H9 (cell line): ENCODE data around the gene ATRIP. TPM values are rescaled to one million over a fixed set of nuclear protein-coding genes. Genes with fewer than 3 reads are reported as not detected.
A peak's percentile ranks its signal among the peaks of the same experiment; 100 is the strongest.

Source experiments
- DNase-seq: peaks from one replicate; pipeline ENCODE4 v3.0.0-alpha.2; 2017
- H2AFZ ChIP-seq: one replicate; pipeline ENCODE4 v1.6.1; 2013; ENCODE audit warnings: mild to moderate bottlenecking, low read length, control low read depth, moderate library complexity
- H2AK5ac ChIP-seq: 2 replicates; pipeline ENCODE4 v1.6.1; 2013; ENCODE audit warnings: low read length, control low read depth, mixed read lengths; ENCODE audit not compliant: insufficient read length
- H2BK120ac ChIP-seq: one replicate; pipeline ENCODE4 v1.6.1; 2013; ENCODE audit warnings: low read depth, mild to moderate bottlenecking, low read length, control low read depth, inconsistent platforms; ENCODE audit not compliant: poor library complexity, severe bottlenecking
- H2BK12ac ChIP-seq: 2 replicates; pipeline ENCODE4 v1.6.1; 2013; ENCODE audit warnings: low read length, control low read depth, mixed read lengths, low read depth; ENCODE audit not compliant: insufficient read length
- H2BK15ac ChIP-seq: 2 replicates; pipeline ENCODE4 v1.6.1; 2013; ENCODE audit warnings: low read depth, low read length, control low read depth
- H2BK20ac ChIP-seq: one replicate; pipeline ENCODE4 v1.6.1; 2013; ENCODE audit warnings: low read depth, mild to moderate bottlenecking, low read length, control low read depth, inconsistent platforms; ENCODE audit not compliant: poor library complexity, severe bottlenecking
- H2BK5ac ChIP-seq: 2 replicates; pipeline ENCODE4 v1.6.1; 2013; ENCODE audit warnings: low read length, control low read depth, mixed read lengths; ENCODE audit not compliant: insufficient read length
- H3K14ac ChIP-seq: 2 replicates; pipeline ENCODE4 v1.6.1; 2013; ENCODE audit warnings: low read length, control low read depth; ENCODE audit not compliant: insufficient read depth
- H3K18ac ChIP-seq: 2 replicates; pipeline ENCODE4 v1.6.1; 2013; ENCODE audit warnings: low read depth, mild to moderate bottlenecking, mixed read lengths, low read length, control low read depth; ENCODE audit not compliant: insufficient read length
- H3K23ac ChIP-seq: 2 replicates; pipeline ENCODE4 v1.6.1; 2013; ENCODE audit warnings: low read length, control low read depth, mixed read lengths, low read depth; ENCODE audit not compliant: insufficient read length
- H3K23me2 ChIP-seq: 2 replicates; pipeline ENCODE4 v1.6.1; 2013; ENCODE audit warnings: low read depth, mild to moderate bottlenecking, mixed read lengths, low read length, control low read depth; ENCODE audit not compliant: insufficient read length, poor library complexity, severe bottlenecking
- H3K27ac ChIP-seq: 2 replicates; pipeline ENCODE4 v1.5.1; 2013; ENCODE audit warnings: low read length, control low read depth, mixed read lengths, low read depth; ENCODE audit not compliant: insufficient read length
- H3K27me3 ChIP-seq: 2 replicates; pipeline ENCODE4 v1.6.1; 2013; ENCODE audit warnings: low read length, control low read depth, inconsistent platforms; ENCODE audit not compliant: insufficient read depth
- H3K4ac ChIP-seq: 2 replicates; pipeline ENCODE4 v1.6.1; 2013; ENCODE audit warnings: low read depth, mild to moderate bottlenecking, control low read depth, inconsistent platforms, low read length, moderate library complexity
- H3K4me1 ChIP-seq: 2 replicates; pipeline ENCODE4 v1.6.1; 2013; ENCODE audit warnings: low read length, control low read depth, inconsistent platforms; ENCODE audit not compliant: insufficient read depth
- H3K4me2 ChIP-seq: 2 replicates; pipeline ENCODE4 v1.6.1; 2013; ENCODE audit warnings: low read length, control low read depth, mixed read lengths; ENCODE audit not compliant: insufficient read length, insufficient read depth
- H3K56ac ChIP-seq: 2 replicates; pipeline ENCODE4 v1.6.1; 2013; ENCODE audit warnings: low read depth, mild to moderate bottlenecking, mixed read lengths, low read length, control low read depth; ENCODE audit not compliant: insufficient read length
- H3K79me1 ChIP-seq: 2 replicates; pipeline ENCODE4 v1.6.1; 2013; ENCODE audit warnings: low read depth, mild to moderate bottlenecking, moderate library complexity, low read length, control low read depth, inconsistent platforms; ENCODE audit not compliant: insufficient read depth, poor library complexity, severe bottlenecking
- H3K79me2 ChIP-seq: 2 replicates; pipeline ENCODE4 v1.6.1; 2013; ENCODE audit warnings: low read length, control low read depth, inconsistent platforms; ENCODE audit not compliant: insufficient read depth
- H3K9ac ChIP-seq: 2 replicates; pipeline ENCODE4 v1.6.1; 2013; ENCODE audit warnings: low read length, control low read depth, mixed read lengths; ENCODE audit not compliant: insufficient read length; ENCODE audit errors: extremely low read depth
- H3K9me3 ChIP-seq: one replicate; pipeline ENCODE4 v1.6.1; 2013; ENCODE audit warnings: low read depth, low read length, inconsistent platforms; ENCODE audit not compliant: control insufficient read depth
- H3T11ph ChIP-seq: one replicate; pipeline ENCODE4 v1.6.1; 2013; ENCODE audit warnings: mild to moderate bottlenecking, low read length, control low read depth, inconsistent platforms
- H4K20me1 ChIP-seq: one replicate; pipeline ENCODE4 v1.6.1; 2013; ENCODE audit not compliant: control insufficient read depth, insufficient read length, insufficient read depth
- H4K5ac ChIP-seq: 2 replicates; pipeline ENCODE4 v1.6.1; 2013; ENCODE audit warnings: low read depth, mild to moderate bottlenecking, mixed read lengths, low read length, control low read depth; ENCODE audit not compliant: insufficient read length
- H4K8ac ChIP-seq: replicated peaks from 2 replicates; pipeline ENCODE4 v1.6.1; 2013; ENCODE audit warnings: low read length, control low read depth, mixed read lengths, low read depth; ENCODE audit not compliant: insufficient read length
- H4K91ac ChIP-seq: 2 replicates; pipeline ENCODE4 v1.6.1; 2013; ENCODE audit warnings: low read depth, mild to moderate bottlenecking, moderate library complexity, mixed read lengths, low read length, control low read depth; ENCODE audit not compliant: insufficient read length
- H3K27ac Mint-ChIP-seq, 3 experiments: 2 replicates in 2 of 3; 3 replicates in 1 of 3; pipeline ENCODE4 v1.8.0; 2020 to 2021; ENCODE audit warnings: mixed read lengths in 3 of 3, mild to moderate bottlenecking in 1 of 3, moderate library complexity in 1 of 3
- H3K27me3 Mint-ChIP-seq: 2 replicates; pipeline ENCODE4 v1.8.0; 2021; ENCODE audit warnings: low read depth, mild to moderate bottlenecking, moderate library complexity, mixed read lengths
- H3K36me3 Mint-ChIP-seq, 3 experiments: 2 replicates in 2 of 3; 3 replicates in 1 of 3; pipeline ENCODE4 v1.8.0; 2020 to 2021; ENCODE audit warnings: low read depth in 3 of 3, mixed read lengths in 3 of 3; ENCODE audit not compliant: insufficient read depth in 1 of 3
- H3K4me1 Mint-ChIP-seq, 2 experiments: 2 replicates each; pipeline ENCODE4 v1.8.0; 2020; ENCODE audit warnings: mixed read lengths in 2 of 2
- H3K4me3 Mint-ChIP-seq, 2 experiments: 2 replicates in 1 of 2; 3 replicates in 1 of 2; pipeline ENCODE4 v1.8.0; 2020 to 2021; ENCODE audit warnings: mild to moderate bottlenecking in 2 of 2, mixed read lengths in 2 of 2, moderate library complexity in 1 of 2
- H3K9me3 Mint-ChIP-seq, 2 experiments: 2 replicates in 1 of 2; 3 replicates in 1 of 2; pipeline ENCODE4 v1.8.0; 2020; ENCODE audit warnings: mild to moderate bottlenecking in 2 of 2, mixed read lengths in 2 of 2, moderate library complexity in 1 of 2
- WGBS: extraction: QIAGEN DNeasy Blood & Tissue Kit; methylation state at CpG from one replicate; pipeline ENCODE4 v1.1.7; 2013; ENCODE audit warnings: missing lambda C conversion rate, low lambda C conversion rate, mixed read lengths; ENCODE audit not compliant: insufficient read length; ENCODE audit errors: extremely low coverage; 5-methylcytosine and 5-hydroxymethylcytosine counted together
- total RNA-seq: library from RNA; stranded (reverse); gene quantifications from 2 replicates; pipeline ENCODE4 v1.2.1, GENCODE V29; 2021
- TF ChIP-seq, protein P1 (sequence below): fragments of 200-600 bp; sonication (generic); conservative IDR thresholded peaks from 3 replicates; pipeline ENCODE4 v1.8.0; 2021; ENCODE audit warnings: antibody characterized with exemption, mild to moderate bottlenecking

The ATRIP gene
- total RNA-seq, 1 experiment from 2014 or later = 16.3 TPM

DNA sequence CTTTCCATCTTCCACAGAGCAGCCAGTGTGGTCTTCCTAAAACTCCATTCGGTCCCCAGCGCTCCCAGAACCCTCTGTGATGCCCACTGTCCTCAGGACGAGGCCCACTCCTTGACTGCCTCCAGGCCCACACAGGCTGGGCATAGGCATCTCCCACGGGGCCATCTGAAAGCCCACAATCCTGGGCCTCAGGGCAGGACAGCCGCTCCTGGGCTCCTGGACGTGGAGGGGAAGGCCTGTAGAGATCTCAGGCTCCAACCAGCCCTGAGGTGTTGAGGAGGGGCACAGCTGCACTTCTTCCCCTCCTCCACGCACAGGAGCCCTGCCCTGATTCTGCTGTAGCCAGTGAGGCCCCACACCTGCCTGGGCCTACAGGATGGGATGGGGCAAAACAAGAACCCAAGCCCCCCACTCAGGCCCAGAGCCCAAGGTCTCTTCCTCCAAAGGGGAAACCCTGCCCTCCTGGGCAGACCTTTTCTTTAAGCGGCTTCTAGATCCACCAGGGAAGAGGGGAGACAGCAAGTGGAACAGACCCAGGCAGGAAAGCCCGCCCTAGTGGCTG, 31.5 kb downstream of the ATRIP start:
- H3K9ac ChIP-seq = no peak overlapping the region
- peak overlapping the region in 2 of 3 experiments; percentile 75 to 82; a peak in 4 of 7 replicates for H3K27ac Mint-ChIP-seq

More for the DNA sequence above, 31.5 kb downstream of the ATRIP start:
- H4K8ac ChIP-seq = no peak overlapping the region
- H3K9me3 ChIP-seq = no peaks in the 10 kb centered on the region
- no peak overlapping the region for H2BK12ac ChIP-seq
- no peak overlapping the region for H3K14ac ChIP-seq
- H3K27ac ChIP-seq = no peak overlapping the region
- H2AK5ac ChIP-seq = no peak overlapping the region
- peaks cover 5 to 6% (median 6%) of the 10 kb centered on the region in 3 experiments; a peak in 6 of 7 replicates for H3K36me3 Mint-ChIP-seq
- no peak overlapping the region for H3K18ac ChIP-seq
- no peak overlapping the region for H2BK120ac ChIP-seq
- H3K4me3 Mint-ChIP-seq = no peak overlapping the region
- TF ChIP-seq, protein P1, sequence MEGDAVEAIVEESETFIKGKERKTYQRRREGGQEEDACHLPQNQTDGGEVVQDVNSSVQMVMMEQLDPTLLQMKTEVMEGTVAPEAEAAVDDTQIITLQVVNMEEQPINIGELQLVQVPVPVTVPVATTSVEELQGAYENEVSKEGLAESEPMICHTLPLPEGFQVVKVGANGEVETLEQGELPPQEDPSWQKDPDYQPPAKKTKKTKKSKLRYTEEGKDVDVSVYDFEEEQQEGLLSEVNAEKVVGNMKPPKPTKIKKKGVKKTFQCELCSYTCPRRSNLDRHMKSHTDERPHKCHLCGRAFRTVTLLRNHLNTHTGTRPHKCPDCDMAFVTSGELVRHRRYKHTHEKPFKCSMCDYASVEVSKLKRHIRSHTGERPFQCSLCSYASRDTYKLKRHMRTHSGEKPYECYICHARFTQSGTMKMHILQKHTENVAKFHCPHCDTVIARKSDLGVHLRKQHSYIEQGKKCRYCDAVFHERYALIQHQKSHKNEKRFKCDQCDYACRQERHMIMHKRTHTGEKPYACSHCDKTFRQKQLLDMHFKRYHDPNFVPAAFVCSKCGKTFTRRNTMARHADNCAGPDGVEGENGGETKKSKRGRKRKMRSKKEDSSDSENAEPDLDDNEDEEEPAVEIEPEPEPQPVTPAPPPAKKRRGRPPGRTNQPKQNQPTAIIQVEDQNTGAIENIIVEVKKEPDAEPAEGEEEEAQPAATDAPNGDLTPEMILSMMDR = no peak
- no peak overlapping the region for H3T11ph ChIP-seq
- H2BK15ac ChIP-seq = no peak overlapping the region
- no peak for DNase-seq
- H3K79me2 ChIP-seq = no peaks in the 10 kb centered on the region
- H3K27me3 Mint-ChIP-seq = no peaks in the 10 kb centered on the region
- no peak overlapping the region for H3K23ac ChIP-seq
- no peaks in the 10 kb centered on the region for H3K79me1 ChIP-seq
- H2BK20ac ChIP-seq = no peak overlapping the region
- H2AFZ ChIP-seq = no peak overlapping the region
- no peaks in the 10 kb centered on the region for H4K20me1 ChIP-seq
- H2BK5ac ChIP-seq = no peak overlapping the region
- H4K91ac ChIP-seq = no peak overlapping the region
- H3K4me1 ChIP-seq = peaks cover 7% of the 10 kb centered on the region; the same call in 1 of the 2 replicates
- peaks cover 40 to 42% of the 10 kb centered on the region in 2 experiments for H3K4me1 Mint-ChIP-seq
- no peaks in the 10 kb centered on the region for H3K9me3 Mint-ChIP-seq
- WGBS = no CpG with 5 or more reads among the region's 9 CpGs
- H3K4me2 ChIP-seq = no peak overlapping the region
- H3K4ac ChIP-seq = no peak overlapping the region
- H3K56ac ChIP-seq = no peak overlapping the region
- no peak overlapping the region for H4K5ac ChIP-seq
- H3K27me3 ChIP-seq = no peaks in the 10 kb centered on the region
- no peaks in the 10 kb centered on the region for H3K23me2 ChIP-seq
